ENCODE data around the gene CDC42EP2.
A peak's percentile ranks its signal among the peaks of the same experiment; 100 is the strongest.
"Not testable (repeated sequence)": the region's sequence is repeated elsewhere in the genome, so short reads cannot be mapped to it uniquely, and the experiment has no call there.

Gene CDC42EP2

GRCh38 chr11:65321076-65321475 lies 6.4 kb downstream of the CDC42EP2 start:
- no peak for DNase-seq

- DNase-seq, result no peak
These were observed 7.3 kb downstream of the CDC42EP2 start for GRCh38 chr11:65321828-65322485.

GRCh38 chr11:65323813-65324212 lies 9.1 kb downstream of the CDC42EP2 start:
- DNase-seq, result no peak

GRCh38 chr11:65325435-65325834 lies 10.8 kb downstream of the CDC42EP2 start:
- DNase-seq, result no peak

GRCh38 chr11:65327021-65327420 lies 12.4 kb downstream of the CDC42EP2 start:
- DNase-seq, result no peak

- DNase-seq, result no peak
These were observed 14.8 kb downstream of the CDC42EP2 start for GRCh38 chr11:65329478-65329877.

GRCh38 chr11:65329944-65330403 lies 15.3 kb downstream of the CDC42EP2 start:
- DNase-seq, result peak; percentile 51 to 84 (median 76)

GRCh38 chr11:65330544-65330943 lies 15.9 kb downstream of the CDC42EP2 start:
- no peak for DNase-seq

GRCh38 chr11:65332591-65332990 lies 17.9 kb downstream of the CDC42EP2 start:
- DNase-seq, result not testable (repeated sequence)

GRCh38 chr11:65334696-65335295 lies 20.1 kb downstream of the CDC42EP2 start:
- no peak for DNase-seq

- DNase-seq, result no peak
These were observed 24.0 kb downstream of the CDC42EP2 start for GRCh38 chr11:65338676-65339075.

- DNase-seq, result no peak
These were observed 25.6 kb downstream of the CDC42EP2 start for GRCh38 chr11:65340226-65340625.

- no peak for DNase-seq
These were observed 27.2 kb downstream of the CDC42EP2 start for GRCh38 chr11:65341856-65342255.

GRCh38 chr11:65351511-65351910 lies 36.8 kb downstream of the CDC42EP2 start:
- DNase-seq, result no peak

GRCh38 chr11:65352783-65353182 lies 38.1 kb downstream of the CDC42EP2 start:
- no peak for DNase-seq

- no peak for DNase-seq
These were observed 38.7 kb downstream of the CDC42EP2 start for GRCh38 chr11:65353376-65353775.

- no peak for DNase-seq
These were observed 39.2 kb downstream of the CDC42EP2 start for GRCh38 chr11:65353900-65354264.

- DNase-seq, result peak; percentile 86 to 97 (median 94)
These were observed 39.8 kb downstream of the CDC42EP2 start, which contains the start of gene TIGD3 for GRCh38 chr11:65354265-65355012. TIGD3 (plus strand) TSS chr11:65354751; CDS start chr11:65355809, 1,058 bp downstream.

- peak; percentile 37 to 74 (median 53) for DNase-seq
These were observed 40.5 kb downstream of the CDC42EP2 start for GRCh38 chr11:65355013-65355775.

- DNase-seq, result no peak
These were observed 41.2 kb downstream of the CDC42EP2 start for GRCh38 chr11:65355776-65356393.

- no peak for DNase-seq
These were observed 41.8 kb downstream of the CDC42EP2 start for GRCh38 chr11:65356394-65356972.

- no peak for DNase-seq
These were observed 43.2 kb downstream of the CDC42EP2 start for GRCh38 chr11:65357856-65358356.

All from stimulated activated naive CD4-positive, alpha-beta T cell (primary cell).